ENCODE results near the gene MYO7B. TPM values are rescaled to one million over a fixed set of nuclear protein-coding genes. Genes with fewer than 3 reads are reported as not detected.

Gene MYO7B
- polyA plus RNA-seq, 2 of the 4 experiments (the other 2 are of a cell fraction), result 0.04 to 0.09 TPM

DNA sequence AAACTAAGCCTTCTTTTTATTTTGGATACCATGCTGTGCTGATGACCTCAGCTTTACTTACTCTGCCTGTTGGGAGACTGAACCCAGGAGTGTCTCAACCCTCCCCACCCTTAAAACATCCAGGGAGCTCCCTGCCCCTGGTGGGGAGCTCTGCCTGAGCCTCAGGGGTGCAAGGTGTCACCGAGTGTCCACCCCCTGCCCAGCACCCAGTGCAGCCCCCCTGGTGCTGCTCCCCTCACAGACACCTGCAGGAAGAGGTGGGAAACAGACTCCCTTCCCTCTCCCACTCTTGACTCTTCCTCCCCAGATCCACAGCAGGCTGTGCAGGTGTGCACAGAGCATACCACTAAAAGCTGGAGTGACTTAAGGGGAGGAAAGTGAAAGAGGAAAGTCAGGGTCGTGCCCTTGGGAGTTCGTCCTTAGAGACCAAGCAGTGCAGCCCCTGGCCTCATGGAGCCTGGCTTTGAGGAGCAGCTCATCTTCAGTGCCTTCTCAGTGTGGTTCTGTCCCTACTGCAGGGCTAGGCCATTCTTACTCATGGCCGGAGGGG is 51.3 kb downstream of the MYO7B start:
- Histone ChIP-seq H3K27ac (no peak overlapping the region), H3K4me3 (no peak overlapping the region), H3K9me3 (no peaks in the 10 kb centered on the region), H3K4me2 (no peak overlapping the region), H3K4me1 (no peaks in the 10 kb centered on the region)
- POLR2A ChIA-PET, result no interaction called here
- ATAC-seq, result no peak
- no peak for TF ChIP-seq KDM5A (IDR thresholded peaks at IDR 0.05)
- TF ChIP-seq, protein P1, sequence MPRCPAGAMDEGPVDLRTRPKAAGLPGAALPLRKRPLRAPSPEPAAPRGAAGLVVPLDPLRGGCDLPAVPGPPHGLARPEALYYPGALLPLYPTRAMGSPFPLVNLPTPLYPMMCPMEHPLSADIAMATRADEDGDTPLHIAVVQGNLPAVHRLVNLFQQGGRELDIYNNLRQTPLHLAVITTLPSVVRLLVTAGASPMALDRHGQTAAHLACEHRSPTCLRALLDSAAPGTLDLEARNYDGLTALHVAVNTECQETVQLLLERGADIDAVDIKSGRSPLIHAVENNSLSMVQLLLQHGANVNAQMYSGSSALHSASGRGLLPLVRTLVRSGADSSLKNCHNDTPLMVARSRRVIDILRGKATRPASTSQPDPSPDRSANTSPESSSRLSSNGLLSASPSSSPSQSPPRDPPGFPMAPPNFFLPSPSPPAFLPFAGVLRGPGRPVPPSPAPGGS (IDR thresholded peaks at IDR 0.05), result no peak
- TF ChIP-seq, protein P2, sequence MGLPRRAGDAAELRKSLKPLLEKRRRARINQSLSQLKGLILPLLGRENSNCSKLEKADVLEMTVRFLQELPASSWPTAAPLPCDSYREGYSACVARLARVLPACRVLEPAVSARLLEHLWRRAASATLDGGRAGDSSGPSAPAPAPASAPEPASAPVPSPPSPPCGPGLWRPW (IDR thresholded peaks at IDR 0.05), result no peak
- no peak for TF ChIP-seq RAD21 (conservative IDR thresholded peaks at IDR 0.05 in 1 of 2, IDR thresholded peaks at IDR 0.05 in 1 of 2)
- TF ChIP-seq ZC3H11A (IDR thresholded peaks at IDR 0.05), result no peak
- TF ChIP-seq SMC3 (IDR thresholded peaks at IDR 0.05), result no peak
- TF ChIP-seq POLR2A (IDR thresholded peaks at IDR 0.05; ENCODE audit: low read length), result no peak
- TF ChIP-seq KDM1A (IDR thresholded peaks at IDR 0.05; ENCODE audit: low read depth), result no peak
- no peak for TF ChIP-seq JUNB (IDR thresholded peaks at IDR 0.05)
- TF ChIP-seq, protein P3, sequence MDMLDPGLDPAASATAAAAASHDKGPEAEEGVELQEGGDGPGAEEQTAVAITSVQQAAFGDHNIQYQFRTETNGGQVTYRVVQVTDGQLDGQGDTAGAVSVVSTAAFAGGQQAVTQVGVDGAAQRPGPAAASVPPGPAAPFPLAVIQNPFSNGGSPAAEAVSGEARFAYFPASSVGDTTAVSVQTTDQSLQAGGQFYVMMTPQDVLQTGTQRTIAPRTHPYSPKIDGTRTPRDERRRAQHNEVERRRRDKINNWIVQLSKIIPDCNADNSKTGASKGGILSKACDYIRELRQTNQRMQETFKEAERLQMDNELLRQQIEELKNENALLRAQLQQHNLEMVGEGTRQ (IDR thresholded peaks at IDR 0.05), result no peak
- TF ChIP-seq, protein P4, sequence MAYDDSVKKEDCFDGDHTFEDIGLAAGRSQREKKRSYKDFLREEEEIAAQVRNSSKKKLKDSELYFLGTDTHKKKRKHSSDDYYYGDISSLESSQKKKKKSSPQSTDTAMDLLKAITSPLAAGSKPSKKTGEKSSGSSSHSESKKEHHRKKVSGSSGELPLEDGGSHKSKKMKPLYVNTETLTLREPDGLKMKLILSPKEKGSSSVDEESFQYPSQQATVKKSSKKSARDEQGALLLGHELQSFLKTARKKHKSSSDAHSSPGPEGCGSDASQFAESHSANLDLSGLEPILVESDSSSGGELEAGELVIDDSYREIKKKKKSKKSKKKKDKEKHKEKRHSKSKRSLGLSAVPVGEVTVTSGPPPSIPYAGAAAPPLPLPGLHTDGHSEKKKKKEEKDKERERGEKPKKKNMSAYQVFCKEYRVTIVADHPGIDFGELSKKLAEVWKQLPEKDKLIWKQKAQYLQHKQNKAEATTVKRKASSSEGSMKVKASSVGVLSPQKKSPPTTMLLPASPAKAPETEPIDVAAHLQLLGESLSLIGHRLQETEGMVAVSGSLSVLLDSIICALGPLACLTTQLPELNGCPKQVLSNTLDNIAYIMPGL (CRISPR knock-in tag; IDR thresholded peaks at IDR 0.05; ENCODE audit: borderline replicate concordance), result no peak
- no peak for TF ChIP-seq EP300 (IDR thresholded peaks at IDR 0.05)
- no peak for TF ChIP-seq NPAS2 (CRISPR knock-in tag; IDR thresholded peaks at IDR 0.05; ENCODE audit: borderline replicate concordance)
- TF ChIP-seq, protein P5, sequence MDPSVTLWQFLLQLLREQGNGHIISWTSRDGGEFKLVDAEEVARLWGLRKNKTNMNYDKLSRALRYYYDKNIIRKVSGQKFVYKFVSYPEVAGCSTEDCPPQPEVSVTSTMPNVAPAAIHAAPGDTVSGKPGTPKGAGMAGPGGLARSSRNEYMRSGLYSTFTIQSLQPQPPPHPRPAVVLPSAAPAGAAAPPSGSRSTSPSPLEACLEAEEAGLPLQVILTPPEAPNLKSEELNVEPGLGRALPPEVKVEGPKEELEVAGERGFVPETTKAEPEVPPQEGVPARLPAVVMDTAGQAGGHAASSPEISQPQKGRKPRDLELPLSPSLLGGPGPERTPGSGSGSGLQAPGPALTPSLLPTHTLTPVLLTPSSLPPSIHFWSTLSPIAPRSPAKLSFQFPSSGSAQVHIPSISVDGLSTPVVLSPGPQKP (IDR thresholded peaks at IDR 0.05; ENCODE audit: low read depth, low read length), result no peak
- TF ChIP-seq ZSCAN20 (CRISPR knock-in tag; IDR thresholded peaks at IDR 0.05), result no peak
- TF ChIP-seq HDAC2 (IDR thresholded peaks at IDR 0.05), result no peak
- no peak for DNase-seq (ENCODE audit: low read depth in 1 of 2, low spot score in 1 of 2)
- CTCF ChIA-PET, result interaction anchor here (2.4 kb wide), 1 partner anchor 63 kb away, joined by 6 read pairs; no protein-coding TSS in a partner anchor
- 39% methylated on average over 4 of the region's 4 CpGs for WGBS (ENCODE audit: missing lambda C conversion rate)
- no peak for FAIRE-seq

DNA sequence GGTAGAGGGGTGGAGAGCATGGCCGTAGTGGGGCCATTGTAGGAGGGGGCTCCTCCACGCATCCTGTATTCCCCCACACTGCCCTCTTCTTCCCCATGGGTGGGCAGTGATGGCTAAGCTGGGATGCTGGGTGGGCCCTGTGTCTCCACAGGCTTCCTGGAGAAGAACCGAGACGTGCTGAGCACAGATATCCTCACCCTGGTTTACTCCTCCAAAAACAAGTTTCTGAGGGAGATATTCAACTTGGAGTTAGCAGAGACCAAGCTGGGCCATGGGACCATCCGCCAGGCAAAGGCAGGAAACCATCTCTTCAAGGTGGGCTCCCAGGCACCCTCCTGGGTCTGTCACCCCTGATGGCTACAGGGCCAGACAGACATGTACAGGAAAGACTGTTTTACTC is 52.8 kb downstream of the MYO7B start:
- FAIRE-seq (no peak), DNase-seq (ENCODE audit: low read depth in 1 of 2, low spot score in 1 of 2) (no peak), ATAC-seq (no peak)
- ChIA-PET CTCF (interaction anchor here (0.6 kb wide), 1 partner anchor 11 kb away, joined by 3 read pairs; no protein-coding TSS in a partner anchor), POLR2A (no interaction called here)
- no peak for TF ChIP-seq MAFK (IDR thresholded peaks at IDR 0.05; ENCODE audit: partially characterized antibody)
- TF ChIP-seq TP53 (CRISPR knock-in tag; IDR thresholded peaks at IDR 0.05), result no peak
- TF ChIP-seq, protein P6, sequence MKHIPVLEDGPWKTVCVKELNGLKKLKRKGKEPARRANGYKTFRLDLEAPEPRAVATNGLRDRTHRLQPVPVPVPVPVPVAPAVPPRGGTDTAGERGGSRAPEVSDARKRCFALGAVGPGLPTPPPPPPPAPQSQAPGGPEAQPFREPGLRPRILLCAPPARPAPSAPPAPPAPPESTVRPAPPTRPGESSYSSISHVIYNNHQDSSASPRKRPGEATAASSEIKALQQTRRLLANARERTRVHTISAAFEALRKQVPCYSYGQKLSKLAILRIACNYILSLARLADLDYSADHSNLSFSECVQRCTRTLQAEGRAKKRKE (CRISPR knock-in tag; IDR thresholded peaks at IDR 0.05; ENCODE audit: low read depth), result no peak
- H3K4me3 ChIP-seq, result no peak overlapping the region
- H3K9me3 ChIP-seq, result no peaks in the 10 kb centered on the region
- no peaks in the 10 kb centered on the region for H3K4me1 ChIP-seq
- no peak overlapping the region for H3K4me2 ChIP-seq
- 55% methylated on average over 5 of the region's 5 CpGs for WGBS (ENCODE audit: missing lambda C conversion rate)
- no peak overlapping the region for H3K27ac ChIP-seq

Measured in A549 (cell line).